SK-N-SH (cell line): ENCODE measurements around the gene TRIM47. TPM values are rescaled to one million over a fixed set of nuclear protein-coding genes. Genes with fewer than 3 reads are reported as not detected.
A peak's percentile ranks its signal among the peaks of the same experiment; 100 is the strongest.

Experiments
- CTCF ChIA-PET: fragments of 300-600, 350-600 bp; formaldehyde crosslinking; extraction: SDS; loops from one replicate; lab custom pipeline; 2021; lab: Yijun Ruan, JAX
- POLR2A ChIA-PET: fragments of 350-600 bp; sonication (Branson Sonifier 250); formaldehyde crosslinking; extraction: SDS; loops from one replicate; lab custom pipeline; 2020; ENCODE audit warnings: antibody characterized with exemption, inconsistent platforms; lab: Yijun Ruan, JAX
- DNase-seq: peaks from one replicate; pipeline ENCODE4 v3.0.0; 2012
- H2AFZ ChIP-seq: fragments of 200-600 bp; sonication (generic); 2 replicates; pipeline ENCODE4 v1.8.1; 2016; ENCODE audit warnings: antibody characterized with exemption, mild to moderate bottlenecking, low read depth
- H3F3A ChIP-seq: fragments of 200-600 bp; sonication (generic); replicated peaks from 2 replicates; pipeline ENCODE3; 2016; ENCODE audit warnings: antibody characterized with exemption, mild to moderate bottlenecking; ENCODE audit not compliant: insufficient read depth
- H3K27ac ChIP-seq, 2 experiments: fragments of 200-500 bp in 1 of 2; fragments of 200-600 bp in 1 of 2; sonication (Bioruptor generic) in 1 of 2; sonication (generic), shearing (Covaris generic) in 1 of 2; 2 replicates each; pipeline versions ENCODE4 v1.5.1 to v1.6.1; 2014 to 2016; ENCODE audit warnings: low read depth in 2 of 2, inconsistent platforms in 1 of 2, low read length in 1 of 2, mild to moderate bottlenecking in 1 of 2, mixed read lengths in 1 of 2
- H3K27me3 ChIP-seq: fragments of 200-600 bp; sonication (generic), shearing (Covaris generic); 2 replicates; pipeline ENCODE4 v1.6.1; 2016; ENCODE audit warnings: mixed run types; ENCODE audit not compliant: insufficient read depth
- H3K36me3 ChIP-seq, 2 experiments: fragments of 200-500 bp in 1 of 2; fragments of 200-600 bp in 1 of 2; sonication (Bioruptor generic) in 1 of 2; sonication (generic) in 1 of 2; replicated peaks in 1 of 2; 2 replicates each; pipeline versions ENCODE3 to v1.5.1; 2014 to 2016; ENCODE audit warnings: low read length in 1 of 2, mild to moderate bottlenecking in 1 of 2; ENCODE audit not compliant: insufficient read depth in 2 of 2, control insufficient read depth in 1 of 2
- H3K4me1 ChIP-seq, 2 experiments: fragments of 200-500 bp in 1 of 2; fragments of 200-600 bp in 1 of 2; sonication (Bioruptor generic) in 1 of 2; sonication (generic), shearing (Covaris generic) in 1 of 2; 2 replicates each; pipeline versions ENCODE4 v1.5.1 to v1.6.1; 2014 to 2016; ENCODE audit warnings: low read depth in 1 of 2, low read length in 1 of 2, mixed run types in 1 of 2; ENCODE audit not compliant: insufficient read depth in 2 of 2, control insufficient read depth in 1 of 2
- H3K4me2 ChIP-seq: fragments of 200-600 bp; sonication (generic), shearing (Covaris generic); 2 replicates; pipeline ENCODE4 v1.6.1; 2017; ENCODE audit warnings: mixed run types
- H3K4me3 ChIP-seq, 2 experiments: fragments of 200-500 bp in 1 of 2; fragments of 200-600 bp in 1 of 2; sonication (Bioruptor generic) in 1 of 2; sonication (generic), shearing (Covaris generic) in 1 of 2; 2 replicates each; pipeline versions ENCODE4 v1.5.1 to v1.8.1; 2014 to 2016; ENCODE audit warnings: low read depth in 2 of 2, inconsistent platforms in 1 of 2, low read length in 1 of 2, mild to moderate bottlenecking in 1 of 2, mixed read lengths in 1 of 2, moderate library complexity in 1 of 2
- H3K79me2 ChIP-seq: fragments of 200-600 bp; sonication (generic); 2 replicates; pipeline ENCODE4 v1.8.1; 2017; ENCODE audit warnings: mild to moderate bottlenecking; ENCODE audit not compliant: insufficient read depth
- H3K9ac ChIP-seq: fragments of 200-600 bp; sonication (generic); 2 replicates; pipeline ENCODE4 v1.6.1; 2017; ENCODE audit warnings: mixed run types
- H3K9me2 ChIP-seq: fragments of 200-600 bp; sonication (generic); 2 replicates; pipeline ENCODE4 v1.6.1; 2017; ENCODE audit warnings: mixed run types
- H3K9me3 ChIP-seq: fragments of 200-600 bp; sonication (generic); 2 replicates; pipeline ENCODE4 v1.6.1; 2017; ENCODE audit warnings: mixed run types, mild to moderate bottlenecking, moderate library complexity
- H4K20me1 ChIP-seq: fragments of 200-600 bp; sonication (generic); 2 replicates; pipeline ENCODE4 v1.6.1; 2017; ENCODE audit warnings: mild to moderate bottlenecking, mixed run types; ENCODE audit not compliant: insufficient read depth
- CHD2 ChIP-seq: fragments of 150-350 bp; IDR thresholded peaks from 2 replicates; pipeline ENCODE4 v1.6.1; 2018; ENCODE audit warnings: low read length; ENCODE audit not compliant: partially characterized antibody
- ELF1 ChIP-seq: IDR thresholded peaks from 2 replicates; pipeline ENCODE4 v1.4.0; 2012
- FOSL2 ChIP-seq: IDR thresholded peaks from 2 replicates; pipeline ENCODE4 v1.4.0; 2012; ENCODE audit warnings: low read depth, mild to moderate bottlenecking, moderate library complexity, borderline replicate concordance
- FOXJ3 ChIP-seq: sonication (generic); formaldehyde crosslinking; IDR thresholded peaks from 2 replicates; pipeline ENCODE4 v1.5.1; 2020; ENCODE audit warnings: mild to moderate bottlenecking, missing genetic modification reagents
- GABPA ChIP-seq: IDR thresholded peaks from 2 replicates; pipeline ENCODE4 v1.4.0; 2012; ENCODE audit warnings: low read depth, mild to moderate bottlenecking
- GATA2 ChIP-seq: sonication (generic); formaldehyde crosslinking; IDR thresholded peaks from 2 replicates; pipeline ENCODE4 v1.5.0; 2020; ENCODE audit warnings: mild to moderate bottlenecking, missing genetic modification reagents
- JUND ChIP-seq: IDR thresholded peaks from 2 replicates; pipeline ENCODE4 v1.4.0; 2012
- MXI1 ChIP-seq: IDR thresholded peaks from 2 replicates; pipeline ENCODE4 v1.6.1; 2012; ENCODE audit warnings: mild to moderate bottlenecking, low read depth, low read length, improper control_type of control experiment
- NFIC ChIP-seq: IDR thresholded peaks from 2 replicates; pipeline ENCODE4 v1.4.0; 2012; ENCODE audit warnings: borderline replicate concordance
- POLR2AphosphoS5 ChIP-seq: IDR thresholded peaks from 2 replicates; pipeline ENCODE4 v1.6.1; 2012; ENCODE audit warnings: low read depth, low read length
- RAD21 ChIP-seq: IDR thresholded peaks from 2 replicates; pipeline ENCODE4 v1.6.1; 2012; ENCODE audit warnings: mild to moderate bottlenecking, low read length
- RCOR1 ChIP-seq: fragments of 150-350 bp; IDR thresholded peaks from 2 replicates; pipeline ENCODE4 v1.6.1; 2017; ENCODE audit warnings: antibody characterized with exemption, low read length
- RFX5 ChIP-seq: IDR thresholded peaks from 2 replicates; pipeline ENCODE4 v1.6.1; 2012; ENCODE audit warnings: mild to moderate bottlenecking, improper control_type of control experiment, low read length
- RXRA ChIP-seq: IDR thresholded peaks from 2 replicates; pipeline ENCODE4 v1.4.0; 2012; ENCODE audit warnings: low read depth, mild to moderate bottlenecking, borderline replicate concordance
- SIN3A ChIP-seq: IDR thresholded peaks from 2 replicates; pipeline ENCODE4 v1.6.1; 2012; ENCODE audit warnings: low read depth, mild to moderate bottlenecking, low read length, moderate library complexity, borderline replicate concordance
- TCF12 ChIP-seq: IDR thresholded peaks from 2 replicates; pipeline ENCODE4 v1.4.0; 2012
- YY1 ChIP-seq: IDR thresholded peaks from 2 replicates; pipeline ENCODE4 v1.4.0; 2012; ENCODE audit warnings: low read depth, mild to moderate bottlenecking
- WGBS: methylation state at CpG from one replicate; pipeline ENCODE4 v1.1.6; 2017; ENCODE audit warnings: low lambda C conversion rate; 5-methylcytosine and 5-hydroxymethylcytosine counted together
- polyA plus RNA-seq, 3 experiments: library from polyadenylated mRNA; depleted of rRNA; stranded (reverse); fragments of >200 nt; gene quantifications; 2 replicates each; pipeline ENCODE4 v1.2.3, GENCODE V29; 2012
- TF ChIP-seq, protein P1 (sequence below): IDR thresholded peaks from 2 replicates; pipeline ENCODE4; 2012
- TF ChIP-seq, protein P2 (sequence below): fragments of 150-350 bp; IDR thresholded peaks from 2 replicates; pipeline ENCODE4 v1.6.1; 2017; ENCODE audit warnings: antibody characterized with exemption, low read length, low read depth, borderline replicate concordance
- TF ChIP-seq, protein P3 (sequence below): IDR thresholded peaks from 2 replicates; pipeline ENCODE4 v1.4.0; 2012; ENCODE audit warnings: low read depth, borderline replicate concordance
- TF ChIP-seq, protein P4 (sequence below): fragments of 150-350 bp; IDR thresholded peaks from 2 replicates; pipeline ENCODE4 v1.6.1; 2016; ENCODE audit warnings: mild to moderate bottlenecking, low read depth, low read length
- TF ChIP-seq, protein P5 (sequence below): IDR thresholded peaks from 2 replicates; pipeline ENCODE4 v1.6.1; 2012; ENCODE audit warnings: mild to moderate bottlenecking, low read depth, low read length, moderate library complexity
- TF ChIP-seq, protein P6 (sequence below): fragments of 200-600 bp; sonication (generic); IDR thresholded peaks from 2 replicates; pipeline ENCODE4 v1.6.1; 2017; ENCODE audit warnings: antibody characterized with exemption, mild to moderate bottlenecking, moderate library complexity

TRIM47 gene
- polyA plus RNA-seq, 1 of the 3 experiments (the other 2 are of a cell fraction): 5.1 TPM

DNA sequence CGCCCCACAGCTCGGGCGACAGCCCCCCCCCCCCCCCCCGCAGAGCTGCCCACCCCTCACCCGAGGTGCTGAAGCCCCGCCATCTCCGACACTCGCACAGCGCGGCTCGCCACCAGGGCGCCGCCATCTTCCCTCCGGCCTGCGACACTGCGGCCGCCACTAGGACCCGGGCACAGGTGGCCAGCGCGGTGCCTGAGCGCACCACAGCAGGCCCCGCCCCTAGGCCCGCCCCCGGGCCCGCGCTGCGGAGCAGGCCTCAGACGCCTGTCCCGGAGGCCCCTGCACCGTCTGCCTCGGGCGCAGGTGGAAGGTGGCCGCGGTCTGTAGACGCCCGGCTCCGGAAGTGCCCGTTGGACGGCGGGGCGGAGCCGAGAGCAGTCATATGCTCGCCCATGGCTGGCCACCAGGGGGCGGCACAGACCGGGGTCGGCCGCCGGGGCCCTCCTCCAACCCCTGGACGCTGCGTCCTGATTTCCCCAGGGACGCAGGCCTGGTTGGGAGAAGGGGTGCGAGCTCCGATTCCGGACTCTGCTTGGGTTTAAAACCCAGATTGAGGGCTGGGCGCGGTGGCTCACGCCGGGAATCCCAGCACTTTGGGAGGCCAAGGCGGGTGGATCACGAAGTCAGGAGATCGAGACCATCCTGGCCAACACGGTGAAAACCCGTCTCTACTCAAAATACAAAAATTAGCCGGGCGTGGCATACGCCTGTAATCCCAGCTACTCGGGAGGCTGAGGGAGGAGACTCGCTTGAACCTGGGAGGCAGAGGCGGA lies 26.6 kb upstream of the TRIM47 start, which contains the start of gene MRPL38:
MRPL38 (minus strand) TSS at position 136 of the 773 bp plus-strand sequence; CDS start at position 127, 9 bp downstream.
- H3K4me3 ChIP-seq: peak within 1 kb of the TSS; percentile 70 to 88
- H3K79me2 ChIP-seq: peaks cover 30% of the 10 kb centered on the region; the same call in 1 of the 2 replicates
- POLR2A ChIA-PET: interaction anchor here (0.6 to 2.0 kb wide), 13 partner anchors 9 to 125 kb away, joined by 3 to 8 read pairs (median 4); partner anchors contain the start of gene WBP2
- H3K9ac ChIP-seq: peak within 1 kb of the TSS; percentile 78
- peaks cover 20 to 21% of the 10 kb centered on the region in 2 experiments for H3K36me3 ChIP-seq
- CTCF ChIA-PET: interaction anchor here (0.6 to 5.6 kb wide), 70 partner anchors 9 to 1703 kb away, joined by 3 to 142 read pairs (median 4); partner anchors contain the start of genes ACOX1, CDK3, EXOC7 and FBF1
- no peaks in the 10 kb centered on the region for H3K9me2 ChIP-seq
- H3K27me3 ChIP-seq: no peaks in the 10 kb centered on the region
- peak within 1 kb of the TSS; percentile 99 for H2AFZ ChIP-seq
- WGBS: 5% methylated on average over 37 of the region's 69 CpGs
- no peaks in the 10 kb centered on the region for H4K20me1 ChIP-seq
- peak within 1 kb of the TSS; percentile 91 for H3K4me2 ChIP-seq
- H3K27ac ChIP-seq: peak within 1 kb of the TSS; percentile 66 to 86
- H3F3A ChIP-seq: peaks cover 17% of the 10 kb centered on the region
- H3K4me1 ChIP-seq: peaks cover 4 to 13% of the 10 kb centered on the region in 2 experiments; a peak in 2 of 4 replicates
- no peaks in the 10 kb centered on the region for H3K9me3 ChIP-seq
- peak; percentile 99 for DNase-seq
- TF ChIP-seq FOSL2 (no peak; the same call in 1 of the 2 replicates), GABPA (peak; percentile 69), TCF12 (peak; percentile 66; the same call in 1 of the 2 replicates), CHD2 (peak; percentile 83), RXRA (no peak; the same call in 1 of the 2 replicates), POLR2AphosphoS5 (peak; percentile 75; the same call in 1 of the 2 replicates), NFIC (no peak), GATA2 (CRISPR knock-in tag) (no peak), MXI1 (peak; percentile 83), RCOR1 (peak; percentile 92), SIN3A (peak; percentile 93), YY1 (peak; percentile 92), RFX5 (peak; percentile 70; the same call in 1 of the 2 replicates), ELF1 (peak; percentile 90), FOXJ3 (CRISPR knock-in tag) (peak; percentile 62; the same call in 1 of the 2 replicates), JUND (no peak), RAD21 (peak; percentile 94)
- TF ChIP-seq, protein P1, sequence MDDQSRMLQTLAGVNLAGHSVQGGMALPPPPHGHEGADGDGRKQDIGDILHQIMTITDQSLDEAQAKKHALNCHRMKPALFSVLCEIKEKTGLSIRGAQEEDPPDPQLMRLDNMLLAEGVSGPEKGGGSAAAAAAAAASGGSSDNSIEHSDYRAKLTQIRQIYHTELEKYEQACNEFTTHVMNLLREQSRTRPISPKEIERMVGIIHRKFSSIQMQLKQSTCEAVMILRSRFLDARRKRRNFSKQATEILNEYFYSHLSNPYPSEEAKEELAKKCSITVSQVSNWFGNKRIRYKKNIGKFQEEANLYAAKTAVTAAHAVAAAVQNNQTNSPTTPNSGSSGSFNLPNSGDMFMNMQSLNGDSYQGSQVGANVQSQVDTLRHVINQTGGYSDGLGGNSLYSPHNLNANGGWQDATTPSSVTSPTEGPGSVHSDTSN: peak; percentile 55
- TF ChIP-seq, protein P2, sequence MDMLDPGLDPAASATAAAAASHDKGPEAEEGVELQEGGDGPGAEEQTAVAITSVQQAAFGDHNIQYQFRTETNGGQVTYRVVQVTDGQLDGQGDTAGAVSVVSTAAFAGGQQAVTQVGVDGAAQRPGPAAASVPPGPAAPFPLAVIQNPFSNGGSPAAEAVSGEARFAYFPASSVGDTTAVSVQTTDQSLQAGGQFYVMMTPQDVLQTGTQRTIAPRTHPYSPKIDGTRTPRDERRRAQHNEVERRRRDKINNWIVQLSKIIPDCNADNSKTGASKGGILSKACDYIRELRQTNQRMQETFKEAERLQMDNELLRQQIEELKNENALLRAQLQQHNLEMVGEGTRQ: no peak
- TF ChIP-seq, protein P3, sequence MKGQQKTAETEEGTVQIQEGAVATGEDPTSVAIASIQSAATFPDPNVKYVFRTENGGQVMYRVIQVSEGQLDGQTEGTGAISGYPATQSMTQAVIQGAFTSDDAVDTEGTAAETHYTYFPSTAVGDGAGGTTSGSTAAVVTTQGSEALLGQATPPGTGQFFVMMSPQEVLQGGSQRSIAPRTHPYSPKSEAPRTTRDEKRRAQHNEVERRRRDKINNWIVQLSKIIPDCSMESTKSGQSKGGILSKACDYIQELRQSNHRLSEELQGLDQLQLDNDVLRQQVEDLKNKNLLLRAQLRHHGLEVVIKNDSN: peak; percentile 56; the same call in 1 of the 2 replicates
- TF ChIP-seq, protein P4, sequence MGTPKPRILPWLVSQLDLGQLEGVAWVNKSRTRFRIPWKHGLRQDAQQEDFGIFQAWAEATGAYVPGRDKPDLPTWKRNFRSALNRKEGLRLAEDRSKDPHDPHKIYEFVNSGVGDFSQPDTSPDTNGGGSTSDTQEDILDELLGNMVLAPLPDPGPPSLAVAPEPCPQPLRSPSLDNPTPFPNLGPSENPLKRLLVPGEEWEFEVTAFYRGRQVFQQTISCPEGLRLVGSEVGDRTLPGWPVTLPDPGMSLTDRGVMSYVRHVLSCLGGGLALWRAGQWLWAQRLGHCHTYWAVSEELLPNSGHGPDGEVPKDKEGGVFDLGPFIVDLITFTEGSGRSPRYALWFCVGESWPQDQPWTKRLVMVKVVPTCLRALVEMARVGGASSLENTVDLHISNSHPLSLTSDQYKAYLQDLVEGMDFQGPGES: no peak
- TF ChIP-seq, protein P5, sequence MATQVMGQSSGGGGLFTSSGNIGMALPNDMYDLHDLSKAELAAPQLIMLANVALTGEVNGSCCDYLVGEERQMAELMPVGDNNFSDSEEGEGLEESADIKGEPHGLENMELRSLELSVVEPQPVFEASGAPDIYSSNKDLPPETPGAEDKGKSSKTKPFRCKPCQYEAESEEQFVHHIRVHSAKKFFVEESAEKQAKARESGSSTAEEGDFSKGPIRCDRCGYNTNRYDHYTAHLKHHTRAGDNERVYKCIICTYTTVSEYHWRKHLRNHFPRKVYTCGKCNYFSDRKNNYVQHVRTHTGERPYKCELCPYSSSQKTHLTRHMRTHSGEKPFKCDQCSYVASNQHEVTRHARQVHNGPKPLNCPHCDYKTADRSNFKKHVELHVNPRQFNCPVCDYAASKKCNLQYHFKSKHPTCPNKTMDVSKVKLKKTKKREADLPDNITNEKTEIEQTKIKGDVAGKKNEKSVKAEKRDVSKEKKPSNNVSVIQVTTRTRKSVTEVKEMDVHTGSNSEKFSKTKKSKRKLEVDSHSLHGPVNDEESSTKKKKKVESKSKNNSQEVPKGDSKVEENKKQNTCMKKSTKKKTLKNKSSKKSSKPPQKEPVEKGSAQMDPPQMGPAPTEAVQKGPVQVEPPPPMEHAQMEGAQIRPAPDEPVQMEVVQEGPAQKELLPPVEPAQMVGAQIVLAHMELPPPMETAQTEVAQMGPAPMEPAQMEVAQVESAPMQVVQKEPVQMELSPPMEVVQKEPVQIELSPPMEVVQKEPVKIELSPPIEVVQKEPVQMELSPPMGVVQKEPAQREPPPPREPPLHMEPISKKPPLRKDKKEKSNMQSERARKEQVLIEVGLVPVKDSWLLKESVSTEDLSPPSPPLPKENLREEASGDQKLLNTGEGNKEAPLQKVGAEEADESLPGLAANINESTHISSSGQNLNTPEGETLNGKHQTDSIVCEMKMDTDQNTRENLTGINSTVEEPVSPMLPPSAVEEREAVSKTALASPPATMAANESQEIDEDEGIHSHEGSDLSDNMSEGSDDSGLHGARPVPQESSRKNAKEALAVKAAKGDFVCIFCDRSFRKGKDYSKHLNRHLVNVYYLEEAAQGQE: peak; percentile 53; the same call in 1 of the 2 replicates
- TF ChIP-seq, protein P6, sequence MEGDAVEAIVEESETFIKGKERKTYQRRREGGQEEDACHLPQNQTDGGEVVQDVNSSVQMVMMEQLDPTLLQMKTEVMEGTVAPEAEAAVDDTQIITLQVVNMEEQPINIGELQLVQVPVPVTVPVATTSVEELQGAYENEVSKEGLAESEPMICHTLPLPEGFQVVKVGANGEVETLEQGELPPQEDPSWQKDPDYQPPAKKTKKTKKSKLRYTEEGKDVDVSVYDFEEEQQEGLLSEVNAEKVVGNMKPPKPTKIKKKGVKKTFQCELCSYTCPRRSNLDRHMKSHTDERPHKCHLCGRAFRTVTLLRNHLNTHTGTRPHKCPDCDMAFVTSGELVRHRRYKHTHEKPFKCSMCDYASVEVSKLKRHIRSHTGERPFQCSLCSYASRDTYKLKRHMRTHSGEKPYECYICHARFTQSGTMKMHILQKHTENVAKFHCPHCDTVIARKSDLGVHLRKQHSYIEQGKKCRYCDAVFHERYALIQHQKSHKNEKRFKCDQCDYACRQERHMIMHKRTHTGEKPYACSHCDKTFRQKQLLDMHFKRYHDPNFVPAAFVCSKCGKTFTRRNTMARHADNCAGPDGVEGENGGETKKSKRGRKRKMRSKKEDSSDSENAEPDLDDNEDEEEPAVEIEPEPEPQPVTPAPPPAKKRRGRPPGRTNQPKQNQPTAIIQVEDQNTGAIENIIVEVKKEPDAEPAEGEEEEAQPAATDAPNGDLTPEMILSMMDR: peak; percentile 99
